Activated CD4-positive, alpha-beta T cell treated with anti-CD3 and anti-CD28 coated beads, Interleukin-2, amount 50 U/mL, for 48 hours (primary cell): ENCODE measurements around the gene OR56B1.
A peak's percentile ranks its signal among the peaks of the same experiment; 100 is the strongest.
"Not testable (repeated sequence)": the region's sequence is repeated elsewhere in the genome, so short reads cannot be mapped to it uniquely, and the experiment has no call there.

Source experiments
- DNase-seq, 2 experiments: peaks; one replicate each; pipeline ENCODE4 v3.0.0-alpha.2; 2020

OR56B1 gene

GRCh38 chr11:5736396-5736795 is at the start of gene OR56B1:
Gene OR56B1 (plus strand): TSS chr11:5736448. CDS start chr11:5736517, 69 bp downstream.
- DNase-seq, result no peak

- DNase-seq, result no peak
Observed at GRCh38 chr11:5688482-5688881, 47.8 kb upstream of the OR56B1 start.

DNA sequence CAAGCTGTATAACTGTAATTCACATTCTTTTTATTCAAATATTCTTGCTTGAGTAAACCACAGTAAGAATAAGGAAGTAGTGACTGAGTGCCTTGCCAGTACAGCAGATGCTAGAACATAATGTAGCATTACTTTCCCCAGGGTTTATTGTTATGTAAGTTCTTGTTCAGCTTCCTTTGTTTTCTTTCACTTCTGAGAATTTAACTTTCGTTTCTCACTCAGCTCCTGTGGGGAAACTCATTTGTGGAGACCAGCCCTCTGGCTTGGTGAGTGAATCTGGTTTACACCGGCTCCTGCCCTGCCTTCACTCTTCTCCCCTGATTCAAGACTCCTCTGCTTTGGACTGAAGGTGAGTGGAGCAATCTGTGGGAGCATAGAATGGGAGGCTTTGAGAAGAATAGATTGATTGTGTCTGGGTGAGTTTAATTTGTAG is 46.7 kb upstream of the OR56B1 start, which contains the start of gene TRIM22:
TSS of gene TRIM22 (plus strand) at position 240 of the 433 bp plus-strand sequence. CDS start 6,443 bp downstream, outside the sequence.
- DNase-seq, result peak; percentile 46 to 59

- no peak for DNase-seq
Observed at GRCh38 chr11:5690216-5690615, 46.0 kb upstream of the OR56B1 start.

- DNase-seq, result no peak
Observed at GRCh38 chr11:5690736-5691135, 45.5 kb upstream of the OR56B1 start.

- not testable (repeated sequence) for DNase-seq
Observed at GRCh38 chr11:5691238-5691963, 44.8 kb upstream of the OR56B1 start.

DNA sequence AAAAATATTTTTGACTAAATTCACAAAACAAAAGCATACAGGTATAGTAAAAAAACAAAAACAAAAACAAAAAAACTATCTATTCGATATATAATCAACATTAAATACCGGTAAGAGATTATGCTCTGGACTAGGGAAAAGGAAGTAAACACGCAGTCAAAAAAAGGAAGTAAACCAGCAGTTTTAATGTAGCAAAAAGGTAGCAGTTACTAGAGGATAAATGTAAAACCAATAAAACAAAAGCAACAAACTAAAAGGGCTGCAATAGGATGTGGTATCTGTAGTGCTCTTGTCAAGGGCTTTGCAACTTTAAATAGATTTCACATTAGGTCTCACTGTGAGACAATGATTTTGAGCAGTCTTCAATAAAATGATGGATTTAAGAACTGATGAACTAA is 44.3 kb upstream of the OR56B1 start:
- DNase-seq, result no peak

DNA sequence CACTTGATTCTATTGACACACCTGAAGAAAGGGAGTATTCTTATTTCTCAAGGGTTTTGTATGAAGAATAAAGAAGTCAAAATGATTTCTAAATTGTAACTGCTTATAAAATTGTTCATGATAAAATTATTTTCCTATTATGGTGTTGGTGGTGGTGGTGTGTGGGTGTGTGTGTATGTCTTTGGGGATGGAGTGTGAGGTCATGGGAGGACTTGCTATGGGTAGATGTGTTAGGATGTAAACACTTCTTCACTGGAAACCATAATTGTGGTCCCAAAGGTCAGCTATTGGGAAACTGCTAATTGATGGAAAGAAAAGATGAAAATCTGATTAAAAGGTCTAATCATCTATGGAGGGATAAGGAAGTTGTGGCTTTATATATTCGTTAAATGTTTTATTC is 41.6 kb upstream of the OR56B1 start:
- no peak for DNase-seq

DNA sequence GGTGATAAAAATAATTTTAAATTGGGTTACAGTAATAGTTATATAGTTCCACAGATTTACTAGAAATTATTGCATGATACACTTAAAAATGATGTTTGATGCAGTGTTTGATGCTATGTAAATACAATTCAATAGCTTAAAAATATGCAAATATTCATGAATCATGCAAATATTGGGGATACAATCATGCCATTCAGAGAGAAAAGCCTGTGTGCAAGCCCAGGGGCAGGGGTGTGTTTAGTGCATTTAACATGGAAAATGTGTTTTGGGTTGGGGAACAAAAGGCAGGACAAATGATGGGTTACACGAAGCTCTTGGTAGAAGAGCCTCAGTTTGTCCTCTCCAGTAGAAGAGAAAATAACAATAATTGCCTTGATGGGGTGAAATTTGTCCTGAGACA is 40.7 kb upstream of the OR56B1 start:
- DNase-seq, result no peak

DNA sequence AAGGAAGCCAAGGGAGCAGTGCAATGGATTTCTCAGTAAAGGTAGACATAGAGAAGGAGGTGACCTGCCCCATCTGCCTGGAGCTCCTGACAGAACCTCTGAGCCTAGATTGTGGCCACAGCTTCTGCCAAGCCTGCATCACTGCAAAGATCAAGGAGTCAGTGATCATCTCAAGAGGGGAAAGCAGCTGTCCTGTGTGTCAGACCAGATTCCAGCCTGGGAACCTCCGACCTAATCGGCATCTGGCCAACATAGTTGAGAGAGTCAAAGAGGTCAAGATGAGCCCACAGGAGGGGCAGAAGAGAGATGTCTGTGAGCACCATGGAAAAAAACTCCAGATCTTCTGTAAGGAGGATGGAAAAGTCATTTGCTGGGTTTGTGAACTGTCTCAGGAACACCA is 40.0 kb upstream of the OR56B1 start:
- no peak for DNase-seq

GRCh38 chr11:5698281-5698680 is 38.0 kb upstream of the OR56B1 start:
- DNase-seq, result no peak

DNA sequence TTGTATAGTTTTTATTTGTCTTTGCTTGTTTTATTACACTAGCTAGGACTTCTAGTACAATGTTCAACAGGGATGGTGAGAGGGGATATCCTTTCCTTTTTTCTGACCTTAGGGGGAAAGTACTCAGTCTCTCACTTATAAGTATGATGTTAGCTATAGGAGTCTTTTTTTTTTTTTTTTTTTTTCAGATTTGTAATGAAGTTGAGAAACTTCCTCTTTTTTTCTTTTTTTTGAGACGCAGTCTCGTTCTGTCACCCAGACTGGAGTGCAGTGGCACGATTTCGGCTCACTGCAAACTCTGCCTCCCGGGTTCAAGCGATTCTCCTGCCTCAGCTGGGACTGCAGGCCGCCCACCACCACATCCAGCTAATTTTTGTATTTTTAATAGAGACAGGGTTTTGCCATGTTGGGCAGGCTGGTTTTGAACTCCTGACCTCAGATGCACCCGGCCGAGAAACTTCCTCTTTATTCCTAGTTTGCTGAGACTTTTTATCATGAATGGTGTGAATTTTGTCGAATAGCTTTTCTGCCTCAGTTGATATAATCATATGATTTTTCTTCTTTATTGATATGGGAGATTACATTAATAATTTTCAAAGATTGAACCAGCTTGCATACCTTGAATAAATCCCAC is 35.7 kb upstream of the OR56B1 start:
- no peak for DNase-seq

DNA sequence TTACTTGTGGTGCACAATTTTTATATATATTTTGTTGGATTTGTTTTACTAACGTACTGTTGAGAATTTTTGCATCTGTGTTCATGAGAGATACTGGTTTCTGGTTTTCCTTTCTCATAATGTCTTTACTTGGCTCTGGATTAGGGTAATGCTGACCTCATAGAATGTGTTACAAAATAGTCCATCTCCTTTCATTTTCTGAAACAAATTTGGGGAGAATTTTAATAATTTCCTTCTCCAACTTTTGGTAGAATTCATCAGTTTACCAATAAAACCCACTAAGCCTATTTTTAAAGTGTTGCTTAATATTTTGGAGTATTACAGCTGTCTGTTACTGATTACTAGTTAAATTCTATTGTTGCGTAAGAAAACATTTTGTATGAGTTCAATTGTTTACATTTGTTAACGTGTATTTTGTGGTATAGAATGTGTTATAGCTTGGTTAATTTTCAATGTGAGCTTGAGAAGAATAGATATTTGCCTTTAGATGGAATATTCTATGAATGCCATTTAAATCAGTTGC is 35.1 kb upstream of the OR56B1 start:
- DNase-seq, result no peak

GRCh38 chr11:5703741-5704536 is 32.3 kb upstream of the OR56B1 start:
- DNase-seq, result no peak

GRCh38 chr11:5705688-5706087 is 30.6 kb upstream of the OR56B1 start:
- DNase-seq, result no peak

DNA sequence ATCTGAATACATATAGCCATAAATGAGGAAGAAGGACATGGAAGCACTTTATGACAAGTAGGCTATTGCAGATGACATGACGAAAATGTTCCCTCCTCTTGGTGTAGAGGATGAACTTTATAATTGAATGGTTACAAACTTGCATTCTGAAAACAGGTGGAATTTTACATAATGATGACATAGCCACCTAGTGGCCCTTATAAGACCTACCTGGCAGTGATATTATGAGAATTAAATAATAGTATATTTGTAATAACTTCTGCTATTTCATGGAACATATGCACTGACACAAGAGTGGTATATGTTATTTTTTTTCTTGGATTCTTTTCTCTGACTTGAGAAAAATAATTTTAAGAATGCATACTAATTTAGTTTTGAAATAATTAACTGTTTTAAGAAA is 23.7 kb upstream of the OR56B1 start:
- no peak for DNase-seq

DNA sequence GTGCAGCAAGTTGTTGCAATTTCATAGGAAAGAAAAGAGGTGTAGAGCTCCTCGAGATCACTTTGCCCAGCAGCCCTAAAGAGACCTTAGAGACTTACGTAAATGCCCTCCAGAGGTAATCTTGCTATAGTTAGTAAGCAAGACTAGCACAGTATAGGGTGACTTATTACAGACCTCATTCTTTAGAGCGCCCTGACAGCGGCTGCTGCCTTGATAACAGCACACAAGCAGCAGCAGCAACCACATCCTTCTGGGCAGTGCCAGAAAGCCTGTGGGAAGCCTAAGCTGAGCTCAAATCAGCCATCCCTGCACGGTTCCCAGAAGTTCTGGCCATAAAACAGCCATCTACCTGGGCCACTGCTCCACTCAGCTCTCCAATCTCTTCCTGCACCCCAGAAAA is 22.6 kb upstream of the OR56B1 start:
- DNase-seq, result no peak

GRCh38 chr11:5716518-5716917 is 19.7 kb upstream of the OR56B1 start:
- not testable (repeated sequence) for DNase-seq

DNA sequence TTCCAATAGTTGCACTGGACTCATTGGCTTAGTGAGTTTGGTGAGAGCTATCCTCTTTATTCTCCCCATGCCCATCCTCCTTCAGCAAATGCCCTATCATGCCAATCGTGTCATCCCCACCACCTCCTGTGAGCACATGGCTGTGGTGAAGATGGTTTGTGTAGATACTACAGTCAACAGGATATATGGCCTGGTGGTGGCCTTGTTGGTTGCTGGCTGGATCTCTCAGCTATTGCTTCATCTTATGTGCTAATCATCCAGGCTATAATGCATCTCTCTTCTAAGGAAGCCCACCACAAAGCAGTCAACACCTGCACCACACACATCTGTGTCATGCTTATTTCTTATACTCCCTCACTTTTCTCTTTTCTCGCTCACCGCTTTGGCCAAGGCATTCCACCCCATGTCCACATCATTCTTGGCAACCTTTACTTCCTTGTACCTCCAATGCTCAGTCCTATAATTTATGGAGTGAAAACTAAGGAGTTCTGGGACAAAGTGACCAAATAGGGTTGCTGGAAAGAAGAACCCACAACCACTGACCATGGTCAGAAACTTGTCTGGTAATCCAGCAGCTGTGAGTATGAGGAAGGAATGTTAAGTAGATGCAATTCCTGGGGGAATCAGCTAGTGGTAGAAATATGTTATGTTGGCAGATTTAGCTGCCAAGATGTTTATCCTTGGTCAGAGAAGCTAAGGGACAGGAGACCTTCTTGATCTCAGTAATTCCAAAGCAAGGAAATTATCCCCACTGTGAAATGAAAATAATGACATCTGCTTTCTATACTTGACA is 16.3 kb upstream of the OR56B1 start:
- no peak for DNase-seq

DNA sequence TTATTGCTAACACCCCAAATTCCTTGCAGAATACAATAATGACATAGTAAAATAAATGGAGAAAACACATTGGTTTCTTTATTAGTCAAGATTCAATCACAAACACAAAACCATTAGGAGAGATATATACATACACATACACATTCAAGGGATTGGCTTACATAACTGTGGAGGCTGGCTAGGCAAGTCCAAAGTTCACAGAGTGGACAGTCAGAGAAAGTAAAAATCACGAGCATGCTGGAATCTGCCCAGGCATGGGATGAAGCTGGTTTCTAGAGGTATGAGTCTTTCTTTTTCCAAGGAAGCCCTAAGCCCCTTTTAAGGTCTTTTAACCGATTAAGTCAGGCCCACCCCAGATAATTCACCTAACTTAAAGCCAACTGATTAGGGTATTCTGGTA is 13.6 kb upstream of the OR56B1 start:
- no peak for DNase-seq

DNA sequence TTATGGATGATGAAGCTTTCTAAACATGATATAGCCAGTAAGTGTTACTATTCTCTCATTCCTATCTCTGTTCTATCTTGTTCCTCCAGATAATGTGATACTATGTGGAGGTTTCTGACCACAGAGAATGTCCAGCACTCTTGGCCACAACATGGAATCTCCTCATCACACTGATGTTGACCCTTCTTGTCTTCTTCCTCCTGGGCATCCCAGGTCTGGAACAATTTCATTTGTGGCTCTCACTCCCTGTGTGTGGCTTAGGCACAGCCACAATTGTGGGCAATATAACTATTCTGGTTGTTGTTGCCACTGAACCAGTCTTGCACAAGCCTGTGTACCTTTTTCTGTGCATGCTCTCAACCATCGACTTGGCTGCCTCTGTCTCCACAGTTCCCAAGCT is 9.9 kb upstream of the OR56B1 start:
- no peak for DNase-seq

DNA sequence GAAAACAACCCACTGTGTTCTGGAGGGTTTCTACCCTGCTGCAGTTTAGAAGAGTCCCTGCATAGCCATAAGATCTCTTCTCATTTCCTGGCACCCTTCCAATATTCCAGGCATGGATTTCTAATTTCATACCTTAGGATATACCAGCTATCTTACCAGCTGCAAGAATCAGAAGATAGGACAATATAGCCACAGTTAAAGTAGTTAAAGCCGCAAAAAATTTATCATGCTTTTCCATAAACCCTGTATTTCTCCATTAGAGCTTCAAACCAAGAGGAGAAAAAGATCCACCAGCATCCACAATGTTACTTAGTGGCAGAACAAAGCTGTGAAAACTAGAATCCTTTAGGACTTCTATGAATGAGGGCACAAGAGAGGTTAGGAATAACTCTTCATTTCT is 8.6 kb upstream of the OR56B1 start:
- DNase-seq, result no peak

DNA sequence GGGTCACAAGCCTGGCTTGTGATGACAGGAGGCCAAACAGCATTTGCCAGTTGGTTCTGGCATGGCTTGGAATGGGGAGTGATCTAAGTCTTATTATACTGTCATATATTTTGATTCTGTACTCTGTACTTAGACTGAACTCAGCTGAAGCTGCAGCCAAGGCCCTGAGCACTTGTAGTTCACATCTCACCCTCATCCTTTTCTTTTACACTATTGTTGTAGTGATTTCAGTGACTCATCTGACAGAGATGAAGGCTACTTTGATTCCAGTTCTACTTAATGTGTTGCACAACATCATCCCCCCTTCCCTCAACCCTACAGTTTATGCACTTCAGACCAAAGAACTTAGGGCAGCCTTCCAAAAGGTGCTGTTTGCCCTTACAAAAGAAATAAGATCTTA is 843 bp downstream of the OR56B1 start:
- no peak for DNase-seq
